Progenitor cell of endocrine pancreas (in vitro differentiated cells): ENCODE data around the gene CTBP1. TPM values are rescaled to one million over a fixed set of nuclear protein-coding genes. Genes with fewer than 3 reads are reported as not detected.

Source experiments
- DNase-seq: peaks from one replicate; pipeline ENCODE4 v3.0.0; 2021; ENCODE audit warnings: low spot score; ENCODE audit not compliant: unreplicated experiment
- H3K27ac Mint-ChIP-seq: 2 replicates; pipeline ENCODE4 v1.8.0; 2021; ENCODE audit warnings: mild to moderate bottlenecking, moderate library complexity, mixed read lengths
- H3K27me3 Mint-ChIP-seq: 2 replicates; pipeline ENCODE4 v1.8.0; 2021; ENCODE audit warnings: mixed read lengths
- H3K36me3 Mint-ChIP-seq: 2 replicates; pipeline ENCODE4 v1.8.0; 2022; ENCODE audit warnings: mixed read lengths; ENCODE audit not compliant: insufficient read depth
- H3K4me1 Mint-ChIP-seq: 2 replicates; pipeline ENCODE4 v1.8.0; 2021; ENCODE audit warnings: low read depth, mixed read lengths
- H3K4me3 Mint-ChIP-seq: 2 replicates; pipeline ENCODE4 v1.8.0; 2021; ENCODE audit warnings: low read depth, mild to moderate bottlenecking, moderate library complexity, mixed read lengths
- H3K9me3 Mint-ChIP-seq: 2 replicates; pipeline ENCODE4 v1.8.0; 2021; ENCODE audit warnings: low read depth, mixed read lengths
- total RNA-seq: library from RNA; stranded (reverse); gene quantifications from 2 replicates; pipeline ENCODE4 v1.2.1, GENCODE V29; 2021
- TF ChIP-seq, protein P1 (sequence below): fragments of 200-600 bp; sonication (generic); IDR thresholded peaks from one replicate; pipeline ENCODE4 v1.5.0; 2021; ENCODE audit warnings: antibody characterized with exemption, mild to moderate bottlenecking; ENCODE audit not compliant: unreplicated experiment

Gene CTBP1
- total RNA-seq, 1 donor from 2014 or later = 199 TPM

DNA sequence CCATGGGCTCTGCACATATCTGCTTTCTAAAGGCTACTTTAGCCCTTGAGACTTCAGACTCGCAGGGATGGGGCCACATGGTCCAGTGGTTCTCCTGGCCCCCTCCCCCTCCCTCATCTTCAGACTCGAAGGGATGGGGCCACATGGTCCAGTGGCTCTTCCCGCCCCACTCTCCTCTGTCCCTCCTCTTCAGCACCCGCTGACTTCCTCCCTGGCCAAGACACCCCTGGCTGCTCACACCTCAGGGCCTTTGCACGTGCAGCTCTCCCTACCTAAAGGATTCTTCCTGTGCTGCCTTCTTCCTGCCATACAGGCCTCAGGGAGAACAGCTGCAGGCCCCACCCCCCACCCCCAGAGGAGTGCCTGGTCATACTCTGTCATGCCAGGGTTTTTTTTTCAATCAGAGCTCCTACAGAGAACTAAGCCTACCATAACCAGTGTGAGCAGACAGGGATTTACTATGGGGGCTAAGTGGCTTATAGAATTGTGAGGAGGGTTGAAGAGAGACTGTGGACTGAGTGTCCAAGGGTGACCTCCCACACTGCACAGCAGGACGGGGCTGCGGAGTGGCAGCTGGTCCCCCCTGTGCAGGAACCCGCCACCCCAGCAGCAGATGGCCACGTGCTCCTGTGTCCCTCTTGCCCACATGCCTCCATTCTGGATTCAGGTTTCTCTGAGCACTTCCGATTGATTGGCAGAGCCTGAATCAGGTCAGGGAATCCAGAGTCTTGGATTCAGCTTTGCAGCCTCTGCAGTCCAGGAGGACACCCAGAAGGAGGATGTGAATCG is 70.4 kb downstream of the CTBP1 start:
- Mint-ChIP-seq H3K4me1 (peaks cover 7% of the 10 kb centered on the region), H3K9me3 (peaks cover 27% of the 10 kb centered on the region), H3K27ac (no peak overlapping the region), H3K36me3 (peaks cover 7% of the 10 kb centered on the region), H3K4me3 (no peak overlapping the region), H3K27me3 (peaks cover 29% of the 10 kb centered on the region)
- TF ChIP-seq, protein P1, sequence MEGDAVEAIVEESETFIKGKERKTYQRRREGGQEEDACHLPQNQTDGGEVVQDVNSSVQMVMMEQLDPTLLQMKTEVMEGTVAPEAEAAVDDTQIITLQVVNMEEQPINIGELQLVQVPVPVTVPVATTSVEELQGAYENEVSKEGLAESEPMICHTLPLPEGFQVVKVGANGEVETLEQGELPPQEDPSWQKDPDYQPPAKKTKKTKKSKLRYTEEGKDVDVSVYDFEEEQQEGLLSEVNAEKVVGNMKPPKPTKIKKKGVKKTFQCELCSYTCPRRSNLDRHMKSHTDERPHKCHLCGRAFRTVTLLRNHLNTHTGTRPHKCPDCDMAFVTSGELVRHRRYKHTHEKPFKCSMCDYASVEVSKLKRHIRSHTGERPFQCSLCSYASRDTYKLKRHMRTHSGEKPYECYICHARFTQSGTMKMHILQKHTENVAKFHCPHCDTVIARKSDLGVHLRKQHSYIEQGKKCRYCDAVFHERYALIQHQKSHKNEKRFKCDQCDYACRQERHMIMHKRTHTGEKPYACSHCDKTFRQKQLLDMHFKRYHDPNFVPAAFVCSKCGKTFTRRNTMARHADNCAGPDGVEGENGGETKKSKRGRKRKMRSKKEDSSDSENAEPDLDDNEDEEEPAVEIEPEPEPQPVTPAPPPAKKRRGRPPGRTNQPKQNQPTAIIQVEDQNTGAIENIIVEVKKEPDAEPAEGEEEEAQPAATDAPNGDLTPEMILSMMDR = no peak
- DNase-seq = no peak

GRCh38 chr4:1177274-1178141 is 71.4 kb downstream of the CTBP1 start:
- no peak overlapping the region for H3K4me3 Mint-ChIP-seq
- peaks cover 5% of the 10 kb centered on the region for H3K36me3 Mint-ChIP-seq
- DNase-seq = no peak
- TF ChIP-seq, protein P1 = no peak
- peaks cover 12% of the 10 kb centered on the region for H3K4me1 Mint-ChIP-seq
- H3K9me3 Mint-ChIP-seq = peaks cover 25% of the 10 kb centered on the region
- H3K27me3 Mint-ChIP-seq = peaks cover 33% of the 10 kb centered on the region
- no peak overlapping the region for H3K27ac Mint-ChIP-seq

DNA sequence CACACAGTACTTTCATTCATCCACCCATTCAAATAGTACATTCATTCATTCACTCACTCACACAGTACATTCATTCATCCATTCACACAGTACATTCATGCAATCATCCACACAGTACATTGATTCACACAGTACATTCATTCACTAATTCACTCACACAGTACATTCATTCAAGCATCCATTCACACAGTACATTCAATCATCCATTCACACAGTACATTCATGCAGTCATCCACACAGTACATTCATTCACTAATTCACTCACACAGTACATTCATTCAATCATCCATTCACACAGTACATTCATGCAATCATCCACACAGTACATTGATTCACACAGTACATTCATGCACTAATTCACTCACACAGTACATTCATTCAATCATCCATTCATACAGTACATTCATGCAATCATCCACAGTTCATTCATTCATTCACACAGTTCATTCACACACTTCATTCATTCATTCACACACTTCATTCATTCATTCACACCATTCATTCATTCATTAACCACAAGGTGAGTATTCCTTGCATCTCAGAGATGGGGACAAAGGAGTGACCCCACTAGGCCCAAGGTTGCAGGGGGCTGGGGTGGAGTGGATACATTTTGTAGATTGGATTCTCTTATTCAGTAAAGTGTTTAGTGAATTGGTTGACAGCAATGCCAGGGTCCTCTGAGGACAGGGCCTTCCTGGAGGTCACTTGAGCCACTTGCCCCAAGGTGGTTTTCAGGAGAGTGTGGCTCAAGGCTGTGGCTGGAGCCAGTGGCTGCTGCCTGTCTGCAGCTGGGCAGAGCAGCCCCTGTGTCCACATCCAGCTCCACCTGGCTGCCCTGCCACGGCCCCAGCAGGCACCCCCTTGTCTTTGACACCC is 72.3 kb downstream of the CTBP1 start:
- Mint-ChIP-seq H3K4me1 (peaks cover 12% of the 10 kb centered on the region), H3K27me3 (peaks cover 29% of the 10 kb centered on the region)

GRCh38 chr4:1175635-1176229 is 73.2 kb downstream of the CTBP1 start:
- Mint-ChIP-seq H3K4me1 (peaks cover 13% of the 10 kb centered on the region), H3K36me3 (peaks cover 2% of the 10 kb centered on the region), H3K4me3 (no peak overlapping the region), H3K27ac (no peak overlapping the region), H3K27me3 (peaks cover 26% of the 10 kb centered on the region), H3K9me3 (peaks cover 10% of the 10 kb centered on the region)
- TF ChIP-seq, protein P1 = no peak
- no peak for DNase-seq

More for the DNA sequence above, 72.3 kb downstream of the CTBP1 start:
- DNase-seq = no peak
- H3K36me3 Mint-ChIP-seq = peaks cover 4% of the 10 kb centered on the region
- TF ChIP-seq, protein P1 = no peak
- H3K4me3 Mint-ChIP-seq = no peak overlapping the region
- H3K27ac Mint-ChIP-seq = no peak overlapping the region
- H3K9me3 Mint-ChIP-seq = peaks cover 17% of the 10 kb centered on the region
